Lower leg skin (tissue), 3 donors: ENCODE results near the gene PITPNC1.

ENCODE experiments used
- CTCF ChIP-seq, 3 donors: fragments of 450-650 bp; IDR thresholded peaks; one replicate each; pipeline ENCODE4 v1.5.1; 2016; ENCODE audit warnings: antibody characterized with exemption in 3 of 3, mild to moderate bottlenecking in 3 of 3, moderate library complexity in 2 of 3
- POLR2A ChIP-seq, 2 donors: fragments of 450-650 bp; IDR thresholded peaks; one replicate each; pipeline ENCODE4 v1.6.1; 2016 to 2017; ENCODE audit warnings: antibody characterized with exemption in 2 of 2, mild to moderate bottlenecking in 1 of 2, moderate library complexity in 1 of 2

GRCh38 chr17:67458203-67458602, 81.1 kb downstream of the PITPNC1 start:
- no peak for TF ChIP-seq CTCF (IDR thresholded peaks at IDR 0.05)
- TF ChIP-seq POLR2A (IDR thresholded peaks at IDR 0.05) = no peak
